Measurements from ENCODE around the gene TAX1BP3. TPM values are rescaled to one million over a fixed set of nuclear protein-coding genes. Genes with fewer than 3 reads are reported as not detected.

Gene TAX1BP3
- total and polyA plus RNA-seq, 9 of the 15 experiments (the other 6 are each of a cell fraction or from before 2014, with no cell fraction given) = 0.99 to 14.5 (median 6.2) TPM

DNA sequence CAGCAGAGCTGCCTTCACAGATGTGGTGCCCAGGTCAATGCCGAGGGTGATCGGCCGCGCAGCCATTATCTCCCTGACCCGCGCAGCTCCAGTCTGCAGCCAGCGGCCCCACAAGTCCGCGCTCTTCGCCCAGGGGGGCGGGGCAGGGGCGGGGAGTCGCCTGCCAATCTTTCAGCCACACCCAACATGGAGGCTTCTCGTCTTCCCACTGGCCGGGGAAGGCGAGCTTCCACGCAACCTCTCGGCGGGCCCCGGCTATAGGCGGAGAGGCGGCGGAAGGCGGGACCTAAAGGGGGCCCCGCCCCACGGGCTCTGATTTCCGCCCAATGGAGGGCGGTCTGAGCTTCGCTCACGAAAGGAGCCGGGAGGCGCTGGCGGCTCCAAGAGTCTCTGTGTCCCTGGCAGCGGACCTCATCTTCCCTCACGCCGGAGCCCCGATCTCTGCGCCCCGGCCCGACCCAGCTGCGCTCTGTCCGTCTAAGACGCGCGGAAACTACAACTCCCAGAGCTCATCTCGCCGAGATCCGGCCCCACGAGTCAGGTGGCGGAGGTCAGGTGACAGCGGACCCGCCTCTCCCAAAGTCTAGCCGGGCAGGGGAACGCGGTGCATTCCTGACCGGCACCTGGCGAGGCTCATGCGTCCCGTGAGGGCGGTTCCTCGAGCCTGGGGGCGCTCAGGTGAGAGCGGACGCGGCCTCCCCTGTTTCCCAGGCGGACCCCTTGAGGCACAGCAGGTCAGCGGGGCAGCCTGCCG lies 32.0 kb downstream of the TAX1BP3 start, which contains the start of the genes CTNS and SHPK (continued):
- no peak for TF ChIP-seq ZNF586 (CRISPR knock-in tag; conservative IDR thresholded peaks at IDR 0.05)
- peak; percentile 51 for TF ChIP-seq POLR2B (IDR thresholded peaks at IDR 0.05; ENCODE audit: low read depth, partially characterized antibody)
- TF ChIP-seq, protein P1, sequence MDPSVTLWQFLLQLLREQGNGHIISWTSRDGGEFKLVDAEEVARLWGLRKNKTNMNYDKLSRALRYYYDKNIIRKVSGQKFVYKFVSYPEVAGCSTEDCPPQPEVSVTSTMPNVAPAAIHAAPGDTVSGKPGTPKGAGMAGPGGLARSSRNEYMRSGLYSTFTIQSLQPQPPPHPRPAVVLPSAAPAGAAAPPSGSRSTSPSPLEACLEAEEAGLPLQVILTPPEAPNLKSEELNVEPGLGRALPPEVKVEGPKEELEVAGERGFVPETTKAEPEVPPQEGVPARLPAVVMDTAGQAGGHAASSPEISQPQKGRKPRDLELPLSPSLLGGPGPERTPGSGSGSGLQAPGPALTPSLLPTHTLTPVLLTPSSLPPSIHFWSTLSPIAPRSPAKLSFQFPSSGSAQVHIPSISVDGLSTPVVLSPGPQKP (CRISPR knock-in tag; IDR thresholded peaks at IDR 0.05) = no peak
- no peak for TF ChIP-seq ESRRB (CRISPR knock-in tag; IDR thresholded peaks at IDR 0.05; ENCODE audit: borderline replicate concordance)
- no peak for TF ChIP-seq ZKSCAN8 (CRISPR knock-in tag; IDR thresholded peaks at IDR 0.05)
- TF ChIP-seq, protein P2, sequence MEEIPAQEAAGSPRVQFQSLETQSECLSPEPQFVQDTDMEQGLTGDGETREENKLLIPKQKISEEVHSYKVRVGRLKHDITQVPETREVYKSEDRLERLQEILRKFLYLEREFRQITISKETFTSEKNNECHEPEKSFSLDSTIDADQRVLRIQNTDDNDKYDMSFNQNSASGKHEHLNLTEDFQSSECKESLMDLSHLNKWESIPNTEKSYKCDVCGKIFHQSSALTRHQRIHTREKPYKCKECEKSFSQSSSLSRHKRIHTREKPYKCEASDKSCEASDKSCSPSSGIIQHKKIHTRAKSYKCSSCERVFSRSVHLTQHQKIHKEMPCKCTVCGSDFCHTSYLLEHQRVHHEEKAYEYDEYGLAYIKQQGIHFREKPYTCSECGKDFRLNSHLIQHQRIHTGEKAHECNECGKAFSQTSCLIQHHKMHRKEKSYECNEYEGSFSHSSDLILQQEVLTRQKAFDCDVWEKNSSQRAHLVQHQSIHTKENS (CRISPR knock-in tag; IDR thresholded peaks at IDR 0.05) = no peak
- TF ChIP-seq MAFK (IDR thresholded peaks at IDR 0.05; ENCODE audit: low read length) = no peak
- TF ChIP-seq CAMTA2 (CRISPR knock-in tag; conservative IDR thresholded peaks at IDR 0.05) = no peak
- no peak for TF ChIP-seq ZNF239 (CRISPR knock-in tag; IDR thresholded peaks at IDR 0.05)
- TF ChIP-seq, protein P3, sequence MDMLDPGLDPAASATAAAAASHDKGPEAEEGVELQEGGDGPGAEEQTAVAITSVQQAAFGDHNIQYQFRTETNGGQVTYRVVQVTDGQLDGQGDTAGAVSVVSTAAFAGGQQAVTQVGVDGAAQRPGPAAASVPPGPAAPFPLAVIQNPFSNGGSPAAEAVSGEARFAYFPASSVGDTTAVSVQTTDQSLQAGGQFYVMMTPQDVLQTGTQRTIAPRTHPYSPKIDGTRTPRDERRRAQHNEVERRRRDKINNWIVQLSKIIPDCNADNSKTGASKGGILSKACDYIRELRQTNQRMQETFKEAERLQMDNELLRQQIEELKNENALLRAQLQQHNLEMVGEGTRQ (CRISPR knock-in tag; IDR thresholded peaks at IDR 0.05) = peak; percentile 100
- TF ChIP-seq GTF2A2 (tag; IDR thresholded peaks at IDR 0.05) = no peak
- peak; percentile 58 for TF ChIP-seq TAF1 (IDR thresholded peaks at IDR 0.05; ENCODE audit: control insufficient read depth, extremely low read depth, insufficient read depth, low read length, severe bottlenecking)
- TF ChIP-seq HDAC2 (IDR thresholded peaks at IDR 0.05) = no peak
- no peak for TF ChIP-seq PTTG1 (tag; IDR thresholded peaks at IDR 0.05; ENCODE audit: low read depth)
- no peak for TF ChIP-seq FOXP1 (CRISPR knock-in tag; IDR thresholded peaks at IDR 0.05)
- TF ChIP-seq, protein P4, sequence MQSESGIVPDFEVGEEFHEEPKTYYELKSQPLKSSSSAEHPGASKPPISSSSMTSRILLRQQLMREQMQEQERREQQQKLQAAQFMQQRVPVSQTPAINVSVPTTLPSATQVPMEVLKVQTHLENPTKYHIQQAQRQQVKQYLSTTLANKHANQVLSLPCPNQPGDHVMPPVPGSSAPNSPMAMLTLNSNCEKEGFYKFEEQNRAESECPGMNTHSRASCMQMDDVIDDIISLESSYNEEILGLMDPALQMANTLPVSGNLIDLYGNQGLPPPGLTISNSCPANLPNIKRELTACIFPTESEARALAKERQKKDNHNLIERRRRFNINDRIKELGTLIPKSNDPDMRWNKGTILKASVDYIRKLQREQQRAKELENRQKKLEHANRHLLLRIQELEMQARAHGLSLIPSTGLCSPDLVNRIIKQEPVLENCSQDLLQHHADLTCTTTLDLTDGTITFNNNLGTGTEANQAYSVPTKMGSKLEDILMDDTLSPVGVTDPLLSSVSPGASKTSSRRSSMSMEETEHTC (IDR thresholded peaks at IDR 0.05) = no peak
- TF ChIP-seq BHLHE40 (IDR thresholded peaks at IDR 0.05; ENCODE audit: low read length) = peak; percentile 27; the same call in 1 of the 2 replicates
- no peak for TF ChIP-seq HNRNPUL1 (IDR thresholded peaks at IDR 0.05; ENCODE audit: low read length)
- TF ChIP-seq, protein P5, sequence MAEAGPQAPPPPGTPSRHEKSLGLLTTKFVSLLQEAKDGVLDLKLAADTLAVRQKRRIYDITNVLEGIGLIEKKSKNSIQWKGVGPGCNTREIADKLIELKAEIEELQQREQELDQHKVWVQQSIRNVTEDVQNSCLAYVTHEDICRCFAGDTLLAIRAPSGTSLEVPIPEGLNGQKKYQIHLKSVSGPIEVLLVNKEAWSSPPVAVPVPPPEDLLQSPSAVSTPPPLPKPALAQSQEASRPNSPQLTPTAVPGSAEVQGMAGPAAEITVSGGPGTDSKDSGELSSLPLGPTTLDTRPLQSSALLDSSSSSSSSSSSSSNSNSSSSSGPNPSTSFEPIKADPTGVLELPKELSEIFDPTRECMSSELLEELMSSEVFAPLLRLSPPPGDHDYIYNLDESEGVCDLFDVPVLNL (CRISPR knock-in tag; IDR thresholded peaks at IDR 0.05; ENCODE audit: low read depth) = no peak
- TF ChIP-seq ZFPM2 (CRISPR knock-in tag; IDR thresholded peaks at IDR 0.05) = no peak
- TF ChIP-seq HDAC8 (tag; IDR thresholded peaks at IDR 0.05) = no peak
- peak; percentile 71 for TF ChIP-seq ATF7 (IDR thresholded peaks at IDR 0.05)

Measured in K562 (cell line).